HepG2 (cell line): ENCODE data around the gene VCAN. TPM values are rescaled to one million over a fixed set of nuclear protein-coding genes. Genes with fewer than 3 reads are reported as not detected.
A peak's percentile ranks its signal among the peaks of the same experiment; 100 is the strongest.

ENCODE experiments used
- ATF4 ChIP-seq, 2 experiments: fragments of 450-650 bp in 1 of 2; sonication (generic) in 1 of 2; formaldehyde crosslinking; IDR thresholded peaks; 2 replicates each; pipeline versions ENCODE4 v1.5.0 to v1.8.0; 2020 to 2022; ENCODE audit warnings: mild to moderate bottlenecking in 1 of 2, missing genetic modification reagents in 1 of 2
- BCL6 ChIP-seq: IDR thresholded peaks from 2 replicates; pipeline ENCODE4 v1.6.1; 2016; ENCODE audit warnings: missing genetic modification reagents, missing compliant biosample characterization
- CC2D1A ChIP-seq: sonication (generic); formaldehyde crosslinking; IDR thresholded peaks from 2 replicates; pipeline ENCODE4 v1.8.1; 2023; ENCODE audit warnings: mild to moderate bottlenecking, missing genetic modification reagents
- FOXA1 ChIP-seq, 2 experiments: fragments of 450-650 bp in 1 of 2; sonication (generic) in 1 of 2; formaldehyde crosslinking in 1 of 2; IDR thresholded peaks; 2 replicates each; pipeline versions ENCODE4 v1.4.0 to v1.6.1; 2016 to 2020; ENCODE audit warnings: missing genetic modification reagents in 1 of 2
- FOXJ3 ChIP-seq: sonication (generic); formaldehyde crosslinking; IDR thresholded peaks from 2 replicates; pipeline ENCODE4 v1.4.0; 2020; ENCODE audit warnings: missing genetic modification reagents, mild to moderate bottlenecking, borderline replicate concordance
- GATA4 ChIP-seq: sonication (generic); IDR thresholded peaks from 2 replicates; pipeline ENCODE4 v1.6.1; 2016; ENCODE audit warnings: antibody characterized with exemption, low read depth, borderline replicate concordance
- HDAC2 ChIP-seq: sonication (generic); formaldehyde crosslinking; IDR thresholded peaks from 2 replicates; pipeline ENCODE4 v1.4.0; 2020; ENCODE audit warnings: missing genetic modification reagents
- NR2F6 ChIP-seq, 2 experiments: IDR thresholded peaks; 2 replicates each; pipeline ENCODE4 v1.6.1; 2016; ENCODE audit warnings: antibody characterized with exemption in 1 of 2, mild to moderate bottlenecking in 1 of 2
- PAXIP1 ChIP-seq: sonication (generic); formaldehyde crosslinking; conservative IDR thresholded peaks from 2 replicates; pipeline ENCODE4 v1.4.0; 2020; ENCODE audit warnings: mild to moderate bottlenecking, missing genetic modification reagents, moderate library complexity
- YY1 ChIP-seq: IDR thresholded peaks from 2 replicates; pipeline ENCODE4 v1.6.1; 2011; ENCODE audit warnings: low read length, low read depth, moderate library complexity, mild to moderate bottlenecking; ENCODE audit not compliant: insufficient read depth, insufficient replicate concordance
- ZNF350 ChIP-seq: sonication (generic); formaldehyde crosslinking; IDR thresholded peaks from 2 replicates; pipeline ENCODE4 v1.4.0; 2020; ENCODE audit warnings: mild to moderate bottlenecking, low read depth, missing genetic modification reagents, borderline replicate concordance
- ZNF562 ChIP-seq: sonication (generic); formaldehyde crosslinking; IDR thresholded peaks from 2 replicates; pipeline ENCODE4 v1.8.0; 2022; ENCODE audit warnings: missing genetic modification reagents, borderline replicate concordance
- ZNF761 ChIP-seq: sonication (generic); formaldehyde crosslinking; conservative IDR thresholded peaks from 2 replicates; pipeline ENCODE4 v1.4.0; 2020; ENCODE audit warnings: mild to moderate bottlenecking, missing genetic modification reagents
- ZNF816 ChIP-seq: sonication (generic); formaldehyde crosslinking; IDR thresholded peaks from 2 replicates; pipeline ENCODE4 v1.8.0; 2022; ENCODE audit warnings: missing genetic modification reagents, mild to moderate bottlenecking, borderline replicate concordance
- polyA plus RNA-seq, 8 experiments: library from polyadenylated mRNA; depleted of rRNA in 3 of 8; stranded (reverse) in 7 of 8; unstranded in 1 of 8; fragments of >200 nt; fragmentation: Illumina TruSeq in 4 of 8; extraction: Trizol in 4 of 8; gene quantifications; 2 replicates each; pipeline versions ENCODE4 v1.2.1 to v1.2.3, GENCODE V29; 2011 to 2016; ENCODE audit warnings: low read depth in 4 of 8, missing spikeins in 1 of 8, mixed read lengths in 1 of 8; ENCODE audit not compliant: insufficient read depth in 1 of 8
- total RNA-seq, 5 experiments: library from RNA; depleted of rRNA; stranded (reverse); fragments of >200 nt; fragmentation: Illumina TruSeq; extraction: Trizol; gene quantifications; 2 replicates each; pipeline ENCODE4 v1.2.3, GENCODE V29; 2016; ENCODE audit warnings: low read depth in 1 of 5
- TF ChIP-seq, protein P1 (sequence below): sonication (generic); formaldehyde crosslinking; IDR thresholded peaks from 2 replicates; pipeline ENCODE4 v1.5.1; 2020; ENCODE audit warnings: missing genetic modification reagents, mild to moderate bottlenecking, borderline replicate concordance
- TF ChIP-seq, protein P2 (sequence below): IDR thresholded peaks from 2 replicates; pipeline ENCODE4 v1.6.1; 2016; ENCODE audit warnings: low read depth, missing genetic modification reagents, missing compliant biosample characterization

Gene VCAN
- total and polyA plus RNA-seq, 2 of the 13 experiments (the other 11 are each of a cell fraction or from before 2014, with no cell fraction given) = 1.2 to 3.5 TPM

DNA sequence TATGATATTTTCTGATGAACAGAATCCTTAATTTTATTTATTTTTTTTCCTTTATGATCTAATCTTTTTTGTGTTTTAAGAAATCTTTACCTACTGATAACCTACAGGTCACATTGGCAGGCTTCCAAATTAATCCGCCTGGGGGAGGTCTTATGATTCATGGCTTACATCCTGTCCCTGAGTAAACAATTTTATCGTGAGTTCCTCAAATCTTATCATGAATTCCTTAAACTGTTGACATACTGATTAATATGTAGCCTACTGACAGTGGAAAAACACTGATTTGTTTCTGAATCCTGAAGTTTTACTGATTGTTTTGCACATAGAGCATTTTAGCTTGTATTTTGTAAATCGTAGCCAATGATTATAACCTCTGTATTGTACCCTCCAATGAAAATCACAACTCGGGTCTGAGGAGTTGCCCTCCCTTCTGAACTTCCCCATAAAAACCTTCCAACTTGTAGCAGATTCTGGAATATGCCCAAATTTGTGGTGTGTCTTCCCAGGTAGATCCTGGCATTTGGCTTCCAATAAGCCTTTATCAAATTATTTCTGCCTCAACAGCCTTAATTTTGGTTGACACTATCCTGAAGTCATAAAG is 105.6 kb downstream of the VCAN start (continued):
- TF ChIP-seq, protein P1, sequence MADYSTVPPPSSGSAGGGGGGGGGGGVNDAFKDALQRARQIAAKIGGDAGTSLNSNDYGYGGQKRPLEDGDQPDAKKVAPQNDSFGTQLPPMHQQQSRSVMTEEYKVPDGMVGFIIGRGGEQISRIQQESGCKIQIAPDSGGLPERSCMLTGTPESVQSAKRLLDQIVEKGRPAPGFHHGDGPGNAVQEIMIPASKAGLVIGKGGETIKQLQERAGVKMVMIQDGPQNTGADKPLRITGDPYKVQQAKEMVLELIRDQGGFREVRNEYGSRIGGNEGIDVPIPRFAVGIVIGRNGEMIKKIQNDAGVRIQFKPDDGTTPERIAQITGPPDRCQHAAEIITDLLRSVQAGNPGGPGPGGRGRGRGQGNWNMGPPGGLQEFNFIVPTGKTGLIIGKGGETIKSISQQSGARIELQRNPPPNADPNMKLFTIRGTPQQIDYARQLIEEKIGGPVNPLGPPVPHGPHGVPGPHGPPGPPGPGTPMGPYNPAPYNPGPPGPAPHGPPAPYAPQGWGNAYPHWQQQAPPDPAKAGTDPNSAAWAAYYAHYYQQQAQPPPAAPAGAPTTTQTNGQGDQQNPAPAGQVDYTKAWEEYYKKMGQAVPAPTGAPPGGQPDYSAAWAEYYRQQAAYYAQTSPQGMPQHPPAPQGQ = no peak
- TF ChIP-seq ZNF761 (CRISPR knock-in tag) = no peak
- TF ChIP-seq, protein P2, sequence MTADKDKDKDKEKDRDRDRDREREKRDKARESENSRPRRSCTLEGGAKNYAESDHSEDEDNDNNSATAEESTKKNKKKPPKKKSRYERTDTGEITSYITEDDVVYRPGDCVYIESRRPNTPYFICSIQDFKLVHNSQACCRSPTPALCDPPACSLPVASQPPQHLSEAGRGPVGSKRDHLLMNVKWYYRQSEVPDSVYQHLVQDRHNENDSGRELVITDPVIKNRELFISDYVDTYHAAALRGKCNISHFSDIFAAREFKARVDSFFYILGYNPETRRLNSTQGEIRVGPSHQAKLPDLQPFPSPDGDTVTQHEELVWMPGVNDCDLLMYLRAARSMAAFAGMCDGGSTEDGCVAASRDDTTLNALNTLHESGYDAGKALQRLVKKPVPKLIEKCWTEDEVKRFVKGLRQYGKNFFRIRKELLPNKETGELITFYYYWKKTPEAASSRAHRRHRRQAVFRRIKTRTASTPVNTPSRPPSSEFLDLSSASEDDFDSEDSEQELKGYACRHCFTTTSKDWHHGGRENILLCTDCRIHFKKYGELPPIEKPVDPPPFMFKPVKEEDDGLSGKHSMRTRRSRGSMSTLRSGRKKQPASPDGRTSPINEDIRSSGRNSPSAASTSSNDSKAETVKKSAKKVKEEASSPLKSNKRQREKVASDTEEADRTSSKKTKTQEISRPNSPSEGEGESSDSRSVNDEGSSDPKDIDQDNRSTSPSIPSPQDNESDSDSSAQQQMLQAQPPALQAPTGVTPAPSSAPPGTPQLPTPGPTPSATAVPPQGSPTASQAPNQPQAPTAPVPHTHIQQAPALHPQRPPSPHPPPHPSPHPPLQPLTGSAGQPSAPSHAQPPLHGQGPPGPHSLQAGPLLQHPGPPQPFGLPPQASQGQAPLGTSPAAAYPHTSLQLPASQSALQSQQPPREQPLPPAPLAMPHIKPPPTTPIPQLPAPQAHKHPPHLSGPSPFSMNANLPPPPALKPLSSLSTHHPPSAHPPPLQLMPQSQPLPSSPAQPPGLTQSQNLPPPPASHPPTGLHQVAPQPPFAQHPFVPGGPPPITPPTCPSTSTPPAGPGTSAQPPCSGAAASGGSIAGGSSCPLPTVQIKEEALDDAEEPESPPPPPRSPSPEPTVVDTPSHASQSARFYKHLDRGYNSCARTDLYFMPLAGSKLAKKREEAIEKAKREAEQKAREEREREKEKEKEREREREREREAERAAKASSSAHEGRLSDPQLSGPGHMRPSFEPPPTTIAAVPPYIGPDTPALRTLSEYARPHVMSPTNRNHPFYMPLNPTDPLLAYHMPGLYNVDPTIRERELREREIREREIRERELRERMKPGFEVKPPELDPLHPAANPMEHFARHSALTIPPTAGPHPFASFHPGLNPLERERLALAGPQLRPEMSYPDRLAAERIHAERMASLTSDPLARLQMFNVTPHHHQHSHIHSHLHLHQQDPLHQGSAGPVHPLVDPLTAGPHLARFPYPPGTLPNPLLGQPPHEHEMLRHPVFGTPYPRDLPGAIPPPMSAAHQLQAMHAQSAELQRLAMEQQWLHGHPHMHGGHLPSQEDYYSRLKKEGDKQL (CRISPR knock-in tag) = peak; percentile 73; the same call in 1 of the 2 replicates
- TF ChIP-seq HDAC2 = peak; percentile 89
- no peak for TF ChIP-seq ZNF562
- TF ChIP-seq GATA4 = peak; percentile 97
- TF ChIP-seq YY1 = no peak
- TF ChIP-seq CC2D1A (CRISPR knock-in tag) = no peak
- peak; percentile 28; the same call in 1 of the 2 replicates for TF ChIP-seq ZNF816 (CRISPR knock-in tag)
- peak; percentile 96 for TF ChIP-seq NR2F6 (IDR thresholded peaks at IDR 0.05)
- TF ChIP-seq NR2F6 (CRISPR knock-in tag; IDR thresholded peaks at IDR 0.05) = peak; percentile 94
- no peak for TF ChIP-seq FOXA1 (IDR thresholded peaks at IDR 0.05)
- TF ChIP-seq FOXA1 (CRISPR knock-in tag; IDR thresholded peaks at IDR 0.05) = peak; percentile 82
- peak in 1 of 2 experiments; percentile 67; a peak in 2 of 4 replicates for TF ChIP-seq ATF4 (CRISPR knock-in tag; IDR thresholded peaks at IDR 0.05)
- TF ChIP-seq BCL6 (CRISPR knock-in tag) = peak; percentile 79
- TF ChIP-seq FOXJ3 (CRISPR knock-in tag) = peak; percentile 59; the same call in 1 of the 2 replicates
- no peak for TF ChIP-seq ZNF350
- peak; percentile 72 for TF ChIP-seq PAXIP1 (CRISPR knock-in tag)
